ENCODE results near the gene LOXHD1.

The LOXHD1 gene

GRCh38 chr18:46436621-46437020 is 220.4 kb downstream of the LOXHD1 start:
- no peak overlapping the region for H3K9ac ChIP-seq (ENCODE audit: low read length)
- no peaks in the 10 kb centered on the region for H4K20me1 ChIP-seq (ENCODE audit: insufficient read depth, low read length)
- H3K27me3 ChIP-seq (ENCODE audit: insufficient read depth, low read length) = 0 out of 2 replicates have a peak, but pooled peaks cover 7% of the 10 kb centered on the region
- no peaks in the 10 kb centered on the region for H3K36me3 ChIP-seq (ENCODE audit: insufficient read depth, low read length)
- no peak overlapping the region for H2AFZ ChIP-seq (ENCODE audit: low read length)
- TF ChIP-seq EZH2 (IDR thresholded peaks at IDR 0.05; ENCODE audit: borderline replicate concordance, low read length) (no peak), CTCF (IDR thresholded peaks at IDR 0.05; ENCODE audit: low read length) (no peak)
- H3K27ac ChIP-seq (ENCODE audit: low read depth, low read length, poor library complexity, severe bottlenecking) = no peak overlapping the region
- no peak overlapping the region for H3K4me2 ChIP-seq (ENCODE audit: low read length)
- no peak overlapping the region for H3K4me3 ChIP-seq (ENCODE audit: low read depth, low read length, poor library complexity, severe bottlenecking)
- H3F3A ChIP-seq (ENCODE audit: insufficient read depth, low read length) = no peaks in the 10 kb centered on the region
- no peaks in the 10 kb centered on the region for H3K4me1 ChIP-seq (ENCODE audit: insufficient read depth, low read length, severe bottlenecking)
- no peaks in the 10 kb centered on the region for H3K9me3 ChIP-seq (ENCODE audit: low read length)
- H3K9me2 ChIP-seq (ENCODE audit: low read depth, low read length) = no peaks in the 10 kb centered on the region
- no peaks in the 10 kb centered on the region for H3K79me2 ChIP-seq (ENCODE audit: insufficient read depth, low read length)

- H3K36me3 ChIP-seq (ENCODE audit: insufficient read depth, low read length) = no peaks in the 10 kb centered on the region
- H3K9me3 ChIP-seq (ENCODE audit: low read length) = no peaks in the 10 kb centered on the region
- no peak overlapping the region for H3K4me2 ChIP-seq (ENCODE audit: low read length)
- no peaks in the 10 kb centered on the region for H3K79me2 ChIP-seq (ENCODE audit: insufficient read depth, low read length)
- H3K27ac ChIP-seq (ENCODE audit: low read depth, low read length, poor library complexity, severe bottlenecking) = no peak overlapping the region
- H3F3A ChIP-seq (ENCODE audit: insufficient read depth, low read length) = no peaks in the 10 kb centered on the region
- no peak for TF ChIP-seq EZH2 (IDR thresholded peaks at IDR 0.05; ENCODE audit: borderline replicate concordance, low read length)
- H3K27me3 ChIP-seq (ENCODE audit: insufficient read depth, low read length) = 0 out of 2 replicates have a peak, but pooled peaks cover 7% of the 10 kb centered on the region
- no peaks in the 10 kb centered on the region for H3K9me2 ChIP-seq (ENCODE audit: low read depth, low read length)
- H3K9ac ChIP-seq (ENCODE audit: low read length) = no peak overlapping the region
- H4K20me1 ChIP-seq (ENCODE audit: insufficient read depth, low read length) = no peaks in the 10 kb centered on the region
- H3K4me1 ChIP-seq (ENCODE audit: insufficient read depth, low read length, severe bottlenecking) = no peaks in the 10 kb centered on the region
- H3K4me3 ChIP-seq (ENCODE audit: low read depth, low read length, poor library complexity, severe bottlenecking) = no peak overlapping the region
- H2AFZ ChIP-seq (ENCODE audit: low read length) = no peak overlapping the region
Measured at GRCh38 chr18:46435031-46435430, 222.0 kb downstream of the LOXHD1 start.

- no peaks in the 10 kb centered on the region for H4K20me1 ChIP-seq (ENCODE audit: insufficient read depth, low read length)
- H3K9ac ChIP-seq (ENCODE audit: low read length) = no peak overlapping the region
- 0 out of 2 replicates have a peak, but pooled peaks cover 7% of the 10 kb centered on the region for H3K27me3 ChIP-seq (ENCODE audit: insufficient read depth, low read length)
- H2AFZ ChIP-seq (ENCODE audit: low read length) = no peak overlapping the region
- H3K9me2 ChIP-seq (ENCODE audit: low read depth, low read length) = no peaks in the 10 kb centered on the region
- no peaks in the 10 kb centered on the region for H3K4me1 ChIP-seq (ENCODE audit: insufficient read depth, low read length, severe bottlenecking)
- no peaks in the 10 kb centered on the region for H3K36me3 ChIP-seq (ENCODE audit: insufficient read depth, low read length)
- no peaks in the 10 kb centered on the region for H3F3A ChIP-seq (ENCODE audit: insufficient read depth, low read length)
- no peak overlapping the region for H3K4me2 ChIP-seq (ENCODE audit: low read length)
- H3K4me3 ChIP-seq (ENCODE audit: low read depth, low read length, poor library complexity, severe bottlenecking) = no peak overlapping the region
- H3K27ac ChIP-seq (ENCODE audit: low read depth, low read length, poor library complexity, severe bottlenecking) = no peak overlapping the region
- H3K9me3 ChIP-seq (ENCODE audit: low read length) = no peaks in the 10 kb centered on the region
- TF ChIP-seq CTCF (IDR thresholded peaks at IDR 0.05; ENCODE audit: low read length) = no peak
- TF ChIP-seq EZH2 (IDR thresholded peaks at IDR 0.05; ENCODE audit: borderline replicate concordance, low read length) = no peak
- no peaks in the 10 kb centered on the region for H3K79me2 ChIP-seq (ENCODE audit: insufficient read depth, low read length)
Measured at GRCh38 chr18:46434629-46435028, 222.4 kb downstream of the LOXHD1 start.

- H3K27me3 ChIP-seq (ENCODE audit: insufficient read depth, low read length) = 0 out of 2 replicates have a peak, but pooled peaks cover 7% of the 10 kb centered on the region
- TF ChIP-seq EZH2 (IDR thresholded peaks at IDR 0.05; ENCODE audit: borderline replicate concordance, low read length) (no peak), CTCF (IDR thresholded peaks at IDR 0.05; ENCODE audit: low read length) (no peak)
- H3K9me3 ChIP-seq (ENCODE audit: low read length) = no peaks in the 10 kb centered on the region
- no peaks in the 10 kb centered on the region for H4K20me1 ChIP-seq (ENCODE audit: insufficient read depth, low read length)
- H3K79me2 ChIP-seq (ENCODE audit: insufficient read depth, low read length) = no peaks in the 10 kb centered on the region
- H2AFZ ChIP-seq (ENCODE audit: low read length) = no peak overlapping the region
- H3F3A ChIP-seq (ENCODE audit: insufficient read depth, low read length) = no peaks in the 10 kb centered on the region
- H3K4me3 ChIP-seq (ENCODE audit: low read depth, low read length, poor library complexity, severe bottlenecking) = no peak overlapping the region
- H3K9ac ChIP-seq (ENCODE audit: low read length) = no peak overlapping the region
- H3K4me1 ChIP-seq (ENCODE audit: insufficient read depth, low read length, severe bottlenecking) = no peaks in the 10 kb centered on the region
- no peak overlapping the region for H3K27ac ChIP-seq (ENCODE audit: low read depth, low read length, poor library complexity, severe bottlenecking)
- H3K4me2 ChIP-seq (ENCODE audit: low read length) = no peak overlapping the region
- H3K36me3 ChIP-seq (ENCODE audit: insufficient read depth, low read length) = no peaks in the 10 kb centered on the region
- no peaks in the 10 kb centered on the region for H3K9me2 ChIP-seq (ENCODE audit: low read depth, low read length)
Measured at GRCh38 chr18:46433121-46433826, 223.7 kb downstream of the LOXHD1 start.
